Central memory CD4-positive, alpha-beta T cell (primary cell): ENCODE results near the gene OR10D3.
"Not testable (repeated sequence)": the region's sequence is repeated elsewhere in the genome, so short reads cannot be mapped to it uniquely, and the experiment has no call there.

ENCODE experiments used
- DNase-seq: peaks from one replicate; pipeline ENCODE4 v3.0.0; 2022
- total RNA-seq, 3 experiments: gene quantifications; one replicate each; lab custom pipeline; 2026; lab: John Stamatoyannopoulos, UW

Gene OR10D3
- total RNA-seq: 0 reads per million in 3 experiments

- DNase-seq: no peak
Observed at GRCh38 chr11:124183068-124183467, at the start of gene OR10D3. Gene OR10D3, plus strand, starts transcription at chr11:124183345. Its CDS starts 1,925 bp downstream, at chr11:124185270.

- no peak for DNase-seq
Observed at GRCh38 chr11:124143034-124143433, 40.1 kb upstream of the OR10D3 start.

GRCh38 chr11:124147951-124148350 lies 35.2 kb upstream of the OR10D3 start:
- DNase-seq: no peak

- no peak for DNase-seq
Observed at GRCh38 chr11:124150684-124151083, 32.5 kb upstream of the OR10D3 start.

- DNase-seq: no peak
Observed at GRCh38 chr11:124152770-124153407, 30.3 kb upstream of the OR10D3 start.

- no peak for DNase-seq
Observed at GRCh38 chr11:124153821-124154220, 29.3 kb upstream of the OR10D3 start.

- no peak for DNase-seq
Observed at GRCh38 chr11:124159481-124159880, 23.7 kb upstream of the OR10D3 start.

- DNase-seq: no peak
Observed at GRCh38 chr11:124160986-124161385, 22.2 kb upstream of the OR10D3 start.

GRCh38 chr11:124167826-124168231 lies 15.3 kb upstream of the OR10D3 start:
- DNase-seq: no peak

GRCh38 chr11:124168796-124169195 lies 14.3 kb upstream of the OR10D3 start:
- no peak for DNase-seq

GRCh38 chr11:124170315-124170714 lies 12.8 kb upstream of the OR10D3 start:
- not testable (repeated sequence) for DNase-seq

- DNase-seq: no peak
Observed at GRCh38 chr11:124170801-124171586, 12.2 kb upstream of the OR10D3 start.

- no peak for DNase-seq
Observed at GRCh38 chr11:124172101-124172500, 11.0 kb upstream of the OR10D3 start.

GRCh38 chr11:124172599-124172998 lies 10.5 kb upstream of the OR10D3 start:
- no peak for DNase-seq

GRCh38 chr11:124174001-124174583 lies 9.1 kb upstream of the OR10D3 start:
- DNase-seq: no peak

GRCh38 chr11:124176925-124177715 lies 6.0 kb upstream of the OR10D3 start:
- no peak for DNase-seq

GRCh38 chr11:124179310-124179709 lies 3.8 kb upstream of the OR10D3 start:
- no peak for DNase-seq

GRCh38 chr11:124190298-124191139 lies 7.4 kb downstream of the OR10D3 start:
- DNase-seq: no peak

GRCh38 chr11:124193221-124194010 lies 10.3 kb downstream of the OR10D3 start:
- DNase-seq: no peak

GRCh38 chr11:124194293-124195188 lies 11.4 kb downstream of the OR10D3 start:
- no peak for DNase-seq
